ENCODE measurements around the gene BCAR1. TPM values are rescaled to one million over a fixed set of nuclear protein-coding genes. Genes with fewer than 3 reads are reported as not detected.

Gene BCAR1
- total RNA-seq, 1 experiment from 2014 or later: 95.6 TPM

GRCh38 chr16:75244844-75245758 is 6.3 kb downstream of the BCAR1 start (continued):
- TF ChIP-seq ATF2 (CRISPR knock-in tag; IDR thresholded peaks at IDR 0.05; ENCODE audit: borderline replicate concordance, low read depth) (no peak), ATF6 (CRISPR knock-in tag; IDR thresholded peaks at IDR 0.05) (no peak), TP53 (CRISPR knock-in tag; IDR thresholded peaks at IDR 0.05) (no peak), GABPB1 (CRISPR knock-in tag; IDR thresholded peaks at IDR 0.05) (peak; percentile 66), ZNF121 (CRISPR knock-in tag; IDR thresholded peaks at IDR 0.05) (no peak), MXD4 (CRISPR knock-in tag; IDR thresholded peaks at IDR 0.05; ENCODE audit: borderline replicate concordance) (no peak), STAT6 (CRISPR knock-in tag; conservative IDR thresholded peaks at IDR 0.05; ENCODE audit: low read depth) (no peak), FOXP1 (CRISPR knock-in tag; IDR thresholded peaks at IDR 0.05; ENCODE audit: borderline replicate concordance) (no peak), GTF2I (CRISPR knock-in tag; conservative IDR thresholded peaks at IDR 0.05) (no peak), FOXK1 (CRISPR knock-in tag; IDR thresholded peaks at IDR 0.05) (peak; percentile 21; the same call in 1 of the 2 replicates), CDX4 (CRISPR knock-in tag; IDR thresholded peaks at IDR 0.05; ENCODE audit: borderline replicate concordance) (no peak), ZNF532 (CRISPR knock-in tag; IDR thresholded peaks at IDR 0.05; ENCODE audit: borderline replicate concordance) (no peak)

- ChIA-PET CTCF (interaction anchor here (0.8 to 4.8 kb wide), 5 partner anchors 10 to 141 kb away, joined by 3 to 44 read pairs (median 7); no protein-coding TSS in a partner anchor), POLR2A (interaction anchor here (2.6 kb wide), 1 partner anchor 10 kb away, joined by 13 read pairs; no protein-coding TSS in a partner anchor)
- H3K27ac Mint-ChIP-seq: peak overlapping the region; percentile 98
- ATAC-seq (no peak), DNase-seq (ENCODE audit: low spot score) (no peak)
- no peaks in the 10 kb centered on the region for H3K9me3 Mint-ChIP-seq
- H3K4me3 Mint-ChIP-seq: no peak overlapping the region
- H3K4me1 Mint-ChIP-seq: peaks cover 63% of the 10 kb centered on the region
- peaks cover 37% of the 10 kb centered on the region for H3K36me3 Mint-ChIP-seq
- H3K27me3 Mint-ChIP-seq (ENCODE audit: low read depth): no peaks in the 10 kb centered on the region
- no peak for TF ChIP-seq FOXP4 (CRISPR knock-in tag; IDR thresholded peaks at IDR 0.05)
- no peak for TF ChIP-seq OVOL2 (CRISPR knock-in tag; IDR thresholded peaks at IDR 0.05; ENCODE audit: borderline replicate concordance)
- TF ChIP-seq ELF4 (CRISPR knock-in tag; IDR thresholded peaks at IDR 0.05; ENCODE audit: low read depth): no peak
- TF ChIP-seq AR (CRISPR knock-in tag; IDR thresholded peaks at IDR 0.05): no peak
Observed at GRCh38 chr16:75244225-75244809, 7.1 kb downstream of the BCAR1 start.

Data from WTC11 (cell line).